GM21360 (cell line): Measurements from ENCODE around the gene ATP8B3.

Source experiments
- ATAC-seq: cut with Tn5 transposase; IDR thresholded peaks from one replicate; pipeline ENCODE4 v1.9.1; 2021; ENCODE audit warnings: mild to moderate bottlenecking, moderate library complexity; ENCODE audit not compliant: unreplicated experiment

ATP8B3 gene

GRCh38 chr19:1746401-1747284 lies 65.4 kb downstream of the ATP8B3 start:
- no peak for ATAC-seq

- no peak for ATAC-seq
Measured at GRCh38 chr19:1745589-1746031, 66.5 kb downstream of the ATP8B3 start.

- ATAC-seq, result no peak
Measured at GRCh38 chr19:1744822-1745563, 67.1 kb downstream of the ATP8B3 start.

- no peak for ATAC-seq
Measured at GRCh38 chr19:1744133-1744665, 67.9 kb downstream of the ATP8B3 start.

GRCh38 chr19:1742989-1743696 lies 68.9 kb downstream of the ATP8B3 start:
- no peak for ATAC-seq

GRCh38 chr19:1739960-1740629 lies 72.0 kb downstream of the ATP8B3 start:
- no peak for ATAC-seq

- no peak for ATAC-seq
Measured at GRCh38 chr19:1736927-1737326, 75.1 kb downstream of the ATP8B3 start.

GRCh38 chr19:1736280-1736679 lies 75.8 kb downstream of the ATP8B3 start:
- ATAC-seq, result no peak

- no peak for ATAC-seq
Measured at GRCh38 chr19:1734321-1734966, 77.6 kb downstream of the ATP8B3 start.
